ENCODE results near the gene DLX5.
"Not testable (repeated sequence)": the region's sequence is repeated elsewhere in the genome, so short reads cannot be mapped to it uniquely, and the experiment has no call there.

Gene DLX5

GRCh38 chr7:97024209-97025129 is at the start of gene DLX5:
Gene DLX5, minus strand, starts transcription at chr7:97024831. Its CDS starts 208 bp downstream, at chr7:97024623.
- peak; percentile 41 for DNase-seq

DNA sequence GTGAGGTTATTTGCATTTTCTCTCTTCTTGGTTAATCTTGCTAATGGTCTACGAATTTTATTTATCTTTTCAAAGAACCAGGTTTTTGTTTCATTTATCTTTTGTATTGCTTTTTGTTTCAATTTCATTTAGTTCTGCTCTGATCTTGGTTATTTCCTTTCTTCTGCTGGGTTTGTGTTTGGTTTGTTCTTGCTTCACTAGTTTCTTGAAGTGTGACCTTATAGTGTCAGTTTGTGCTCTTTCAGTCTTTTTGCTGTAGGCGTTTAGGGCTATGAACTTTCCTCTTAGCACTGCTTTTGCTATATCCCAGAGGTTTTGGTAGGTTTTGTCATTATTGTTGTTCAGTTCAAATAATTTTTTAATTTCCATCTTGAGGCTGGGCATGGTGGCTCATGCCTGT is 47.4 kb upstream of the DLX5 start:
- not testable (repeated sequence) for DNase-seq

GRCh38 chr7:97064972-97065587 is 40.4 kb upstream of the DLX5 start:
- DNase-seq: no peak

GRCh38 chr7:97064020-97064419 is 39.4 kb upstream of the DLX5 start:
- no peak for DNase-seq

GRCh38 chr7:97043281-97043680 is 18.6 kb upstream of the DLX5 start:
- no peak for DNase-seq

GRCh38 chr7:97039374-97040065 is 14.9 kb upstream of the DLX5 start:
- DNase-seq: no peak

DNA sequence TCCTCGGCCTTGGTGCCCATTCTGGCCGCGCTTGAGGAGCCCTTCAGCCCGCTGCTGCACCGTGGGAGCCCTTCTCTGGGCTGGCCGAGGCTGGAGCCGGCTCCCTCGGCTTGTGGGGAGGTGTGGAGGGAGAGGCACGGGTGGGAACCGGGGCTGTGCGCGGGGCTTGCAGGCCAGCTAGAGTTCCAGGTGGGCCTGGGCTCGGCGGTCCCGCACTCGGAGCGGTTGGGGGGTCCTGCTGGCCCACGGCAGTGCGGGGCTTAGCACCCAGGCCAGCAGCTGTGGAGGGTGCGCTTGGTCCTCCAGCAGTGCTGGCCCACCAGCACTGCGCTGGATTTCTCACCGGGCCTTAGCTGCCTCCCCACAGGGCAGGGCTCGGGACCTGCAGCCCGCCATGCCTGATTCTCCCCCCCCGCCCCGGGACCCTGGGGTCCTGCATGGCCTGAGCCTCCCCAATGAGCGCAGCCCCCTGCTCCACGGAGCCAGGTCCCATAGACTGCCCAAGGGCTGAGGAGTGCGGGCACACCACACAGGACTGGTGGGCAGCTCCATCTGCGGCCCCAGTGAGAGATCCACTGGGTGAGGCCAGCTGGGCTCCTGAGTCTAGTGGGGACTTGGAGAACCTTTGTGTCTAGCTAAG is 9.7 kb upstream of the DLX5 start:
- DNase-seq: not testable (repeated sequence)

GRCh38 chr7:97027427-97028234 is 3.0 kb upstream of the DLX5 start:
- DNase-seq: no peak

GRCh38 chr7:97026715-97027426 is 2.2 kb upstream of the DLX5 start:
- DNase-seq: no peak

DNA sequence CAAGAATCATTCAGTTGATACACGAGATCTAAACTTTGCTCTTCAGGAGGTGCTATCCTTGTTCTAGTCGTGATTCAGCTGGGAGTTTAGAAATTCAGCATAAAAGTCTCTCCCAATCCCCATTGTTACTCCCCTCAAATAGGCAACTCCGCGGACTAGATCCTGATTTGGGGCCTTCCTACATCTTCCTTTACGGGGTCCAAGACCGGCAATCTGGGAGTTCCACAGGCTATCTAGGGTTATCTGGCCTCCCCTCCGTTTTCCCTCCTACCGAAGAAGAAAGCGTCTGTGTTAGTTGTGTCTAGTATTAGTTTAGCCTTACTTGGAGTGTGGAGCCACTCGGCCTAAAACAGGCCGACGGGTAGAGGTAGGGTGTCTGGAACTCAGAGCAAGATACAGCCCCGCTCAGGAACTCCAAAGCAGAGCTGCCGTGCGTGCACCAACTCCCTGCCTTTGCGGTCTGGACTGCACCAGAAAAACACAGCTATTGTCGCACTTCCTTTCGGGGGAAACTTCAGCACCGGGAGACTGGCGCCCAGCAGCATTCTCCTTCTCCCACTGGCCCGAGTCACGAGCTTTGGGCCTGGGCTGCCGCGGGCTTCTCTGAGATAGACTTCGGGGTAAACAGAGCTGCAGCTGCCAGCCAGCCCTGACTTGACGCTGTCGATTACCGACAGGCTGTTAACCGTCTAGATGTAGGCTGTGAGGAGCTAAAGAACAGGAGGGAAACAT is 1.5 kb upstream of the DLX5 start:
- no peak for DNase-seq

DNA sequence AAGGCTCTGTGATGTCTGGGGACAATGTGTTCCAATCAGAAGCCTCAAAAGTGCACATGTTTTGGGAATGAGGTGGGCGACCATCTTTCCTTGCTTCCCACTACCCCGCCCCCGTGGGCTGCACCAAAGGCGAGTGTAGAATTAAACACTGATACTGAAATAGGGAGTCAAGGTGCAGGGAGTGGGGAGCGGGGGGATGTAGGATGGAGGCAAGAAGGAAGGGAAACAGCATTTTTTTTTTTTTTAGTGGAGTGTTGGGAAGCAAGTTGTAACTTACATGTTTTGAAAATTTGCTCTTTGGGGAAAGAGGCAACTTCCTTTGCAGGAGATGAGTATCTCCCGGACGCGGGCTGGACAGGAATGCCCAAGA is 484 bp upstream of the DLX5 start:
- no peak for DNase-seq

- no peak for DNase-seq
These were observed 1.9 kb downstream of the DLX5 start for GRCh38 chr7:97022491-97023306.

DNA sequence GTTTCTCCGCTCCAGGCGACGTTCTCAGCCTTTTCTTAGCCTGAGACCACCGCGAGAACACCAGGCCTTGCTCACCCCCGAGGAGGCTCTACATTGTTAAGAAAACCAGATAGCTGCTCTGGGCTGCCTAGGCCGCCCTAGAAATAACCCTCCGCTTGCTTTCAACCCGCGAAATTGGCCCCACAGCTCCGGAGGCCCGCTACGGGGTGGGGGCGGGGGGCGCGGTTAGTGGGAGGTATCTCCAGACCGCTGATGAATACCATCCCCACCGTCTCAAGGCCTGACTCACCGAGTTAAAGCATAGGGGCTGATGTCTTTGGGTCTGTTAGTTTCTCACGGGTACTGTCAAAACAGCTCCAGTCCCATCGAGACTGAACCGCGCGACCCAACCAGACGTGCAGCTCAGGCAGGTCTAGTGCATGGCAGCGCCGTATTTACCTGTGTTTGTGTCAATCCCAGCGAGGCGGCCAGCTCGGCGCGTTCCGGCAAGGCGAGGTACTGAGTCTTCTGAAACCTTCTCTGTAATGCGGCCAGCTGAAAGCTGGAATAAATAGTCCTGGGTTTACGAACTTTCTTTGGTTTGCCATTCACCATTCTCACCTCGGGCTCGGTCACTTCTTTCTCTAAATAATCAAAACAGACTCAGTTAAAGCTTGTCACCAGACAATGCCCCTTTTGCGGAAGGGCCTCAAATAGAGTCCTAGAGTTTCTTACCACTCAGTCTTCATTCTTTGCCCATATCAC is 2.7 kb downstream of the DLX5 start:
- DNase-seq: no peak

DNA sequence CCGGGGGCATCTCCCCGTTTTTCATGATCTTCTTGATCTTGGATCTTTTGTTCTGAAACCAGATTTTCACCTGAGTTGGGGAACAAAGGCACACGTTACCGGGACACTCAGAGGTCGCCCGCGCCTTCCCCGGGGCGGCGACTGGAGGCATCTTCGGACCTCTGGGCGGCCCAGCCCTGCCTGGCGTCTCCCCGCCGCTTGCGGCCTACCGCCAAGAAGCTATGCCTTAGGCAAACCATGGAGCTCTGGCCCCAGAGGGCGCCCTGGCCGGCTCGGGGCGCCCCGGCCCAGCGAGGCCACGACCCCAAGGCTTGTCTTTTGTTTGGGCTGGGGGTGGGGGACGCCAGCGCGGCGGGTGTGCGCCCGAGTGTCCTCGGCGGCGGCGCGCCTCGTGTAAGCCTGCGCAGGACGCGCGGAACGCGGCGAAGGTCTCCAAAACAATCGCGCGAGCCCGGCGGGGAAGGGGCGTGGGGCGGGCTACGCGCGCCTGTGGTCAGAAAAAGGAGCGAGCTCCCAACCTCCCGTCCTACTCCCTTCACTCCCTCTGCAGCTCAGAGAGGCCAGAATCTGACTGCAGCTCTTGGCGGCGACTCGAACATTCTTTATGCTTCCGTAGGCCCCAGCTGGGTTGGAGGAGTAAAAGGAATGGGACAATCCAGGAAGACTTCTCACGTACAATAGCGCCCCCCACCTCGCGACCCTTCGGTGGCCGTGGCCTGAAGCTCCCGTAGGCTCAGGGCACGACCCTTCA is 3.5 kb downstream of the DLX5 start:
- no peak for DNase-seq

GRCh38 chr7:97020601-97020995 is 4.0 kb downstream of the DLX5 start:
- DNase-seq: no peak

- DNase-seq: no peak
These were observed 4.9 kb downstream of the DLX5 start for GRCh38 chr7:97019710-97020225.

GRCh38 chr7:97018791-97019531 is 5.7 kb downstream of the DLX5 start:
- no peak for DNase-seq

All from NCI-H524 treated with DMSO at 0.1 percent for 48 hours (cell line).